GM21619 (cell line): ENCODE measurements around the gene MLC1.

ENCODE experiments used
- ATAC-seq: cut with Tn5 transposase; IDR thresholded peaks from one replicate; pipeline ENCODE4 v1.9.1; 2021; ENCODE audit not compliant: unreplicated experiment

MLC1 gene

GRCh38 chr22:50039669-50040443 lies 45.4 kb downstream of the MLC1 start:
- no peak for ATAC-seq

GRCh38 chr22:50035976-50036724 lies 49.1 kb downstream of the MLC1 start:
- no peak for ATAC-seq

- ATAC-seq: no peak
Measured at GRCh38 chr22:50035131-50035881, 49.9 kb downstream of the MLC1 start.

GRCh38 chr22:50034126-50035081 lies 50.8 kb downstream of the MLC1 start:
- ATAC-seq: no peak

DNA sequence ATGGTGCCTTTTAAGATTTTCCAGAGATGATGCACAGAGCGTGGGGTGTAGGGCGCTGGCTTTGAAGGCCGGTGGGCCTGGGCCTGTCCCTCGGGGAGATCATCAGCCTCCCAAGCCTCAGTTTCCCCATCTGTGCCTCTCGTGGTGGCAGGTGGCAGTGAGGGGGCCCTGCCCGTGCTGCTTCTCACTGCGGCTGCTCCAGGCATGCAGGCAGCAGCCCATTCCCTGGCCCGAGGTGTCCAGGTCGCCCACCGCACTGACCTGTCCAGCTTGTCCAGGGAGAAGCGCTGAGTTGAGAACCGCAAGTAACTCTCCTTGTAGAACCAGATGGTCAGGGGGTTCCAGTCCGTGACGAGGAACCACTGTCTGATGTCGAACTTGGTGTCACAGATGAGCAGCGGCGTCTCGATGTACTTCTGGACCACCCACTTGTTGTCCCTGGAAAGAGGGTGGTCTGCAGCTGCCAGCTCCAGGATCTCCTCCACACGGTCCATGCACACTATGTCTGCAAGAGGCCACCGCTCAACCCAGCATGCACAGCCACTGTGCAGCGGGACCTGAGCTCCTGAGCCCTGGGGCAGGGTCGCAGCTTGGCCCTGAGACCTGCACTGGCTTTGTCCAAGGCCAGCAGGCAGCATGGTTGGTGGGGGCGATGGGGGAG lies 52.2 kb downstream of the MLC1 start:
- no peak for ATAC-seq

- ATAC-seq: no peak
Measured at GRCh38 chr22:50032109-50032871, 52.9 kb downstream of the MLC1 start.

DNA sequence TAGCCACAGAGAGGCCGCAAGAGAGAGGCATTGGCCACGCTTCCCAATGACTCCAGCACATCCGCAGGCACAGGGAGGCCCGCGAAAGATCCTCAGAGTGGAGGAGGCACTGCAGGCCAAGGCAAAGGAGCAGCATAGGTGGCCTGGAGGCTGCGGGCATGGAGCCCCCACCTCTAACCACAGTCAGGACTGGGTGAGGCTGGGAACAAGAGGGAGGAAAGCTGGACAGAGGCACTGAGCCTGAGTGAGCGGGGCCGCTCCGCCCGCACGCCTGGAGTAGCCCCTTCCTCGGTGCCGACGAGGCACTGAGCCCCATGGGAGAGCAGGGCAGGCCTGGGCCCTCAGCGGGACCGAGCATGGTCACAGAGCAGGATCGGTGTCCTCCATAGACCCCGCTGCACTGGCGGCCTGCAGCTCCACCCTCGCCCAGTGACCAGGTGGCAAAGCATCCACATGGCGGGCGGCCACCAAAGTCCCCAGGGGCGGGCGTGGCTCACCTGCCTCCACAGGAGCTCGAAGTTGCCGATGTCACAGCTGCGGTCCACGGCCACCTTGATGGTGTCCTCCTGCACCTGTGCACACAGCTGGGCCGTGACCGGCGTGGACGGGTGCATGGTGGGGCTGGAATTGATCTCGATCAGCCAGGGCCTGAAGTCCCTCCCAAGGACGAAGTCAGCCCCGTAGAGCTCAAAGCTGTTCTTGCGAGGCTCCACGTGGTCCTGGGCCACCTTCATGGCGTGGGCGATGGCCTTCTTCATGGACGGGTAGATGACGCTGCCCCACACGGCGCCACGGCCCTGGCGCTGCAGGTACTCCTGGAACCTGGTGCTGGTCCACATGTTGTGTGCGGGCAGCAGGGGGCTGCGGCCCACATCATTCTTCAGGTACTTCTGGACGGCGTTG lies 53.8 kb downstream of the MLC1 start:
- no peak for ATAC-seq

- no peak for ATAC-seq
Measured at GRCh38 chr22:50030297-50031188, 54.7 kb downstream of the MLC1 start.

DNA sequence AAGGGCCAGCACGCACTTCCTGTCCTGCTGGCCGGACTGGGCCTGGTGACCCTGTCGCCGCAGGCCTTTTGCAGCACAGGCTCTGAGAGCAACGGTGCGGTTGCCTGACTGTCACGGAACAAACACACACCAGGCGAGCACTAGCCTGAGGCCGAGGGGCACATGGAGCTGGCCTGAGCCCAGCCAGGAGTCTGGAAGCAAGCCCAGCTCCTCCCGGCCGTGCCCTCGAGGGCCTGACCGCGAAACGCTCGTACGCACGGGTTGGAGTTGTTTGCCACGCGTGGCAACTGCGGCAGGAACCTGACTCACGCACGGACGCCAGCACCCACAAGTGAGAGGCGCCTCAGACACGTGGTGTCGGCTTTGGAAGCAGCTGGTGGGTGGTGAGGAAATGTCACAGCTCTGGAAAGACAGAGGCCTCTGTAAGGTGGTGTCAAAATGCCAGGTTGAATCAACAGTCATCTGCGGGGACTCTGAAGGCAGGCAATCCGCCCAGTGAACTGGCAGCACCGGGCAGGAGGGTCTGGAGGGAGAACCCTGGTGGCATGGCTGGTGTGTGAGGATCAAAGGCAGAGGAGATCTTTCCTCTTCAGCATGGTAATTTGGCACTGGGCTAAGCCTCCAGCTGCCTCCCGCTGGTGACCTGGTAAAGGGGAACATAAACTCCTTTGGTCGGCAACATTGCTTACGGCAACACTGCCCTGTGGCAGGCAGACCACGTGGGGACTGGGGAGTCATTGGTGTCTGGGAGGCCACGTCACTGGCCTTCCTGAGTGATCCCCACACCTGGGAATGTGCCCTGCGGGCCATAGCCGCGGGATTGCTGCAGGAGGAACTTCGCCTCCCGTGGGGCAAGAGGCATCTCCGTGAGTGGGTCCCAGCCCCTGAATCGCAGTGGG lies 57.3 kb downstream of the MLC1 start:
- no peak for ATAC-seq

- ATAC-seq: no peak
Measured at GRCh38 chr22:50025993-50026392, 59.2 kb downstream of the MLC1 start.

GRCh38 chr22:50022171-50022819 lies 62.9 kb downstream of the MLC1 start:
- no peak for ATAC-seq

GRCh38 chr22:50020606-50021005 lies 64.6 kb downstream of the MLC1 start:
- ATAC-seq: no peak

DNA sequence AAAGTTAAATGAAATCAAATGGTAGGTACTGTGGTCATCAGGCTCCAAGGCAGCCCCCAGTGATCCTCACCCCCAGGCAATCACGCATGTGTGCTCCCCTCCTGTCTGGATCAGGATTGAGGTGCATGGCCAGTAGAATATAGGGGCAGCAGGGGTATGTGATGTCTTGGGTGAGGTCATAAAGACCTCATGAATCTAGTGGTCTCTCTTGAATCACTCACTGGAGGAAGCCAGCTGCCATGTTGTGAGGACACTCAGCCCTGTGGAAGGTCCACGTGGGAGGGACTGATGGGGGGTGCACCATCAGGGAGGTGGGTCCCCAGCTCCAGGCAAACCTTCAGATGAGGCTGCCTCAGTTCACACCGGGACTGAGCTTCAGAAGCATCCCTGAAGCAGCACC lies 65.9 kb downstream of the MLC1 start:
- no peak for ATAC-seq

DNA sequence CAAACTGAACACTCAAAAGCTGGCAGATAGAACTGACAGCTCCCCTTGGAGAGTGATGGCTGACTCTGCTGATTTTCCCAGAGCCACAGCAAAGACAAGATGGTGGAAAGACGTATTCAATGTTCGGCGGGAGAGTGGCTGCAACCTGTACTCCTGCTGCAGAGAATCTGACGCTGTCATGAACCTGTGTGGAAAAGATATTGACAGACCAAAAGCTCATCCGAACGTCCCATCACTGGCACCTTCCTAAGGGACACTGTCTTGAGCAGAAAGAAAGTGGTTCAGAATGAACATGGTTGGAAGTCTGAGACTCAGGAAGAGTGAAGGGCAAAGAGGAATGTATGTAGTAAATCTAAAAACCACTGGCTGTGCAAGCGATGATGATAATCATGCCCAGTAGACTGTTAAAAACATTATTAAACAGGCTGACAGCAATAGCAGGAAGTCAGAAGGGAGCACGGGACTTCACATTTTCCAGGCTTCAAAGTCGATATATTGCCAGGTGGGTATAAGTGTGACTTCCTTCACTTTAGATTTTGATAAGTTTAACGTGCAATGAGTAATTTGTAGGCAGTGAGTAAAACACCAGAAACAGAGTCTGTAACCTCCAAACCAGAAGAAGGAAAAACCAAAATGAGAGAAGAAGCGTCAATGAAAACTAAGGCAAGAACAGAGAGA lies 66.5 kb downstream of the MLC1 start:
- no peak for ATAC-seq

GRCh38 chr22:50017701-50018224 lies 67.5 kb downstream of the MLC1 start:
- ATAC-seq: no peak
